ENCODE data around the gene ENOSF1. TPM values are rescaled to one million over a fixed set of nuclear protein-coding genes. Genes with fewer than 3 reads are reported as not detected.
A peak's percentile ranks its signal among the peaks of the same experiment; 100 is the strongest.

ENOSF1 gene
- total and polyA plus RNA-seq, 2 of the 13 experiments (the other 11 are each of a cell fraction or from before 2014, with no cell fraction given) = 37.6 to 40.1 TPM

DNA sequence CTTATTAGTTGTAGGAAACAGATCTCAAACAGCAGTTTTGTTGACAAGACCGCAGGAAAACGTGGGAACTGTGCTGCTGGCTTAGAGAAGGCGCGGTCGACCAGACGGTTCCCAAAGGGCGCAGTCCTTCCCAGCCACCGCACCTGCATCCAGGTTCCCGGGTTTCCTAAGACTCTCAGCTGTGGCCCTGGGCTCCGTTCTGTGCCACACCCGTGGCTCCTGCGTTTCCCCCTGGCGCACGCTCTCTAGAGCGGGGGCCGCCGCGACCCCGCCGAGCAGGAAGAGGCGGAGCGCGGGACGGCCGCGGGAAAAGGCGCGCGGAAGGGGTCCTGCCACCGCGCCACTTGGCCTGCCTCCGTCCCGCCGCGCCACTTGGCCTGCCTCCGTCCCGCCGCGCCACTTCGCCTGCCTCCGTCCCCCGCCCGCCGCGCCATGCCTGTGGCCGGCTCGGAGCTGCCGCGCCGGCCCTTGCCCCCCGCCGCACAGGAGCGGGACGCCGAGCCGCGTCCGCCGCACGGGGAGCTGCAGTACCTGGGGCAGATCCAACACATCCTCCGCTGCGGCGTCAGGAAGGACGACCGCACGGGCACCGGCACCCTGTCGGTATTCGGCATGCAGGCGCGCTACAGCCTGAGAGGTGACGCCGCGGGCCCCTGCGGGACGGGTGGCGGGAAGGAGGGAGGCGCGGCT is 55.0 kb downstream of the ENOSF1 start, which contains the start of gene TYMS (continued):
- no peak for TF ChIP-seq CBX2 (IDR thresholded peaks at IDR 0.05; ENCODE audit: low read depth, low read length)
- no peak for TF ChIP-seq CBX2 (CRISPR knock-in tag; IDR thresholded peaks at IDR 0.05; ENCODE audit: low read depth)
- TF ChIP-seq ZBTB20 (CRISPR knock-in tag; IDR thresholded peaks at IDR 0.05; ENCODE audit: borderline replicate concordance, low read depth) = no peak
- TF ChIP-seq PRPF4 (IDR thresholded peaks at IDR 0.05; ENCODE audit: low read depth, low read length, poor library complexity, severe bottlenecking) = no peak
- TF ChIP-seq ZNF703 (CRISPR knock-in tag; IDR thresholded peaks at IDR 0.05; ENCODE audit: borderline replicate concordance) = no peak
- peak; percentile 63; the same call in 1 of the 2 replicates for TF ChIP-seq ZFP37 (CRISPR knock-in tag; IDR thresholded peaks at IDR 0.05; ENCODE audit: borderline replicate concordance)
- TF ChIP-seq HMG20B (CRISPR knock-in tag; conservative IDR thresholded peaks at IDR 0.05) = no peak
- TF ChIP-seq, protein P1, sequence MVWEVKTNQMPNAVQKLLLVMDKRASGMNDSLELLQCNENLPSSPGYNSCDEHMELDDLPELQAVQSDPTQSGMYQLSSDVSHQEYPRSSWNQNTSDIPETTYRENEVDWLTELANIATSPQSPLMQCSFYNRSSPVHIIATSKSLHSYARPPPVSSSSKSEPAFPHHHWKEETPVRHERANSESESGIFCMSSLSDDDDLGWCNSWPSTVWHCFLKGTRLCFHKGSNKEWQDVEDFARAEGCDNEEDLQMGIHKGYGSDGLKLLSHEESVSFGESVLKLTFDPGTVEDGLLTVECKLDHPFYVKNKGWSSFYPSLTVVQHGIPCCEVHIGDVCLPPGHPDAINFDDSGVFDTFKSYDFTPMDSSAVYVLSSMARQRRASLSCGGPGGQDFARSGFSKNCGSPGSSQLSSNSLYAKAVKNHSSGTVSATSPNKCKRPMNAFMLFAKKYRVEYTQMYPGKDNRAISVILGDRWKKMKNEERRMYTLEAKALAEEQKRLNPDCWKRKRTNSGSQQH (CRISPR knock-in tag; IDR thresholded peaks at IDR 0.05; ENCODE audit: low read depth) = no peak
- TF ChIP-seq GATAD1 (CRISPR knock-in tag; IDR thresholded peaks at IDR 0.05) = no peak; the same call in 1 of the 2 replicates
- no peak for TF ChIP-seq PPARG (CRISPR knock-in tag; conservative IDR thresholded peaks at IDR 0.05)
- TF ChIP-seq SIX1 (CRISPR knock-in tag; IDR thresholded peaks at IDR 0.05; ENCODE audit: borderline replicate concordance) = no peak
- TF ChIP-seq ZNF773 (CRISPR knock-in tag; IDR thresholded peaks at IDR 0.05; ENCODE audit: borderline replicate concordance) = no peak
- TF ChIP-seq, protein P2, sequence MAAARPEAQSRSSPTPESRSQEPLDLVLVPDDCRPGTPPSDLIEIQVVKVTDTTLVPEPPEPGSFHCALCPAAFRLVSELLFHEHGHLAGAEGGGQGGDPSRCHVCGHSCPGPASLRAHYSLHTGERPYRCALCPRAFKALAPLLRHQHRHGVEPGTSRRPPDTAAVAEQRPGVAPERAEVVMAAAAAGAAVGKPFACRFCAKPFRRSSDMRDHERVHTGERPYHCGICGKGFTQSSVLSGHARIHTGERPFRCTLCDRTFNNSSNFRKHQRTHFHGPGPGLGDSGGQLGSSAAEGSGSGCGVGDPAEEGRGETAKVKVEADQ (CRISPR knock-in tag; IDR thresholded peaks at IDR 0.05; ENCODE audit: borderline replicate concordance) = peak; percentile 50; the same call in 1 of the 2 replicates
- TF ChIP-seq AGO2 (optimal IDR thresholded peaks at IDR 0.05; ENCODE audit: low read depth, low read length) = peak; percentile 97
- no peak for TF ChIP-seq ZNF329 (CRISPR knock-in tag; IDR thresholded peaks at IDR 0.05; ENCODE audit: low read depth)
- no peak for TF ChIP-seq KLF11 (CRISPR knock-in tag; IDR thresholded peaks at IDR 0.05)
- TF ChIP-seq ZNF713 (CRISPR knock-in tag; IDR thresholded peaks at IDR 0.05) = no peak
- TF ChIP-seq ZNF737 (CRISPR knock-in tag; IDR thresholded peaks at IDR 0.05; ENCODE audit: borderline replicate concordance) = no peak
- no peak for TF ChIP-seq ZNF430 (CRISPR knock-in tag; IDR thresholded peaks at IDR 0.05)
- TF ChIP-seq ZNF543 (CRISPR knock-in tag; IDR thresholded peaks at IDR 0.05) = 0 out of 2 replicates have a peak, but pooled peaks have one; percentile 68
- no peak for TF ChIP-seq ZNF577 (CRISPR knock-in tag; IDR thresholded peaks at IDR 0.05; ENCODE audit: borderline replicate concordance, low read depth)
- no peak for TF ChIP-seq ZNF547 (CRISPR knock-in tag; IDR thresholded peaks at IDR 0.05)
- TF ChIP-seq ZNF619 (CRISPR knock-in tag; IDR thresholded peaks at IDR 0.05) = no peak
- TF ChIP-seq, protein P3, sequence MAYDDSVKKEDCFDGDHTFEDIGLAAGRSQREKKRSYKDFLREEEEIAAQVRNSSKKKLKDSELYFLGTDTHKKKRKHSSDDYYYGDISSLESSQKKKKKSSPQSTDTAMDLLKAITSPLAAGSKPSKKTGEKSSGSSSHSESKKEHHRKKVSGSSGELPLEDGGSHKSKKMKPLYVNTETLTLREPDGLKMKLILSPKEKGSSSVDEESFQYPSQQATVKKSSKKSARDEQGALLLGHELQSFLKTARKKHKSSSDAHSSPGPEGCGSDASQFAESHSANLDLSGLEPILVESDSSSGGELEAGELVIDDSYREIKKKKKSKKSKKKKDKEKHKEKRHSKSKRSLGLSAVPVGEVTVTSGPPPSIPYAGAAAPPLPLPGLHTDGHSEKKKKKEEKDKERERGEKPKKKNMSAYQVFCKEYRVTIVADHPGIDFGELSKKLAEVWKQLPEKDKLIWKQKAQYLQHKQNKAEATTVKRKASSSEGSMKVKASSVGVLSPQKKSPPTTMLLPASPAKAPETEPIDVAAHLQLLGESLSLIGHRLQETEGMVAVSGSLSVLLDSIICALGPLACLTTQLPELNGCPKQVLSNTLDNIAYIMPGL (CRISPR knock-in tag; IDR thresholded peaks at IDR 0.05; ENCODE audit: borderline replicate concordance in 1 of 2, low read depth in 1 of 2) = 0 out of 4 replicates have a peak, but pooled peaks of 1 of the 2 experiments have one; percentile 14
- no peak for TF ChIP-seq ZNF768 (CRISPR knock-in tag; IDR thresholded peaks at IDR 0.05)
- no peak; the same call in 1 of the 2 replicates for TF ChIP-seq ZC3H4 (CRISPR knock-in tag; IDR thresholded peaks at IDR 0.05; ENCODE audit: borderline replicate concordance)
- peak; percentile 30; the same call in 1 of the 2 replicates for TF ChIP-seq ETV6 (CRISPR knock-in tag; conservative IDR thresholded peaks at IDR 0.05)

Data from HepG2 (cell line).